NCI-H460 (cell line): ENCODE results near the gene MMP10. TPM values are rescaled to one million over a fixed set of nuclear protein-coding genes. Genes with fewer than 3 reads are reported as not detected.
"Not testable (repeated sequence)": the region's sequence is repeated elsewhere in the genome, so short reads cannot be mapped to it uniquely, and the experiment has no call there.

Source experiments
- DNase-seq: peaks from one replicate; pipeline ENCODE4 v3.0.0-alpha.2; 2016; ENCODE audit warnings: low read depth; ENCODE audit errors: extremely low read depth
- total RNA-seq: library from RNA; depleted of rRNA; stranded (reverse); fragments of >200 nt; shearing (Covaris generic); gene quantifications from 2 replicates; pipeline ENCODE4 v1.2.3, GENCODE V29; 2014

Gene MMP10
- total RNA-seq, 1 experiment from 2014 or later, result 2.8 TPM

- no peak for DNase-seq
These were observed 4.0 kb upstream of the MMP10 start for GRCh38 chr11:102784380-102784779.

- no peak for DNase-seq
These were observed 3.3 kb upstream of the MMP10 start for GRCh38 chr11:102783720-102784119.

- no peak for DNase-seq
These were observed 2.6 kb upstream of the MMP10 start for GRCh38 chr11:102783016-102783415.

- DNase-seq, result no peak
These were observed 1.2 kb upstream of the MMP10 start for GRCh38 chr11:102781676-102782075.

- DNase-seq, result peak; percentile 68
These were observed 4.0 kb downstream of the MMP10 start for GRCh38 chr11:102776454-102776853.

GRCh38 chr11:102773386-102773785 is 7.0 kb downstream of the MMP10 start:
- DNase-seq, result no peak

- no peak for DNase-seq
These were observed 9.1 kb downstream of the MMP10 start for GRCh38 chr11:102771351-102771750.

GRCh38 chr11:102770191-102770590 is 10.2 kb downstream of the MMP10 start:
- no peak for DNase-seq

- no peak for DNase-seq
These were observed 12.6 kb downstream of the MMP10 start for GRCh38 chr11:102767800-102768199.

- DNase-seq, result no peak
These were observed 17.0 kb downstream of the MMP10 start for GRCh38 chr11:102763440-102763839.

GRCh38 chr11:102762361-102762767 is 18.1 kb downstream of the MMP10 start:
- no peak for DNase-seq

GRCh38 chr11:102761646-102762238 is 18.7 kb downstream of the MMP10 start:
- no peak for DNase-seq

- DNase-seq, result peak; percentile 65
These were observed 19.9 kb downstream of the MMP10 start for GRCh38 chr11:102760344-102761035.

GRCh38 chr11:102757823-102758549 is 22.4 kb downstream of the MMP10 start:
- no peak for DNase-seq

- DNase-seq, result no peak
These were observed 27.2 kb downstream of the MMP10 start for GRCh38 chr11:102753267-102753666.

- DNase-seq, result no peak
These were observed 28.8 kb downstream of the MMP10 start for GRCh38 chr11:102751673-102752072.

- no peak for DNase-seq
These were observed 31.2 kb downstream of the MMP10 start for GRCh38 chr11:102749101-102749722.

- DNase-seq, result not testable (repeated sequence)
These were observed 33.5 kb downstream of the MMP10 start for GRCh38 chr11:102746746-102747578.

- DNase-seq, result no peak
These were observed 45.8 kb downstream of the MMP10 start for GRCh38 chr11:102734650-102735049.

GRCh38 chr11:102733232-102733875 is 47.1 kb downstream of the MMP10 start:
- DNase-seq, result peak; percentile 74
